CD14-positive monocyte (primary cell): ENCODE measurements around the gene MAST4. TPM values are rescaled to one million over a fixed set of nuclear protein-coding genes. Genes with fewer than 3 reads are reported as not detected.

Experiments used
- DNase-seq, 3 donors: peaks; one replicate each; pipeline ENCODE4 v3.0.0-alpha.2; 2011 to 2022
- H2AFZ ChIP-seq: 2 replicates; pipeline ENCODE4 v1.6.0; 2012; ENCODE audit warnings: mild to moderate bottlenecking, low read depth, low read length, inconsistent platforms; ENCODE audit not compliant: insufficient read depth, poor library complexity, severe bottlenecking
- H3K27ac ChIP-seq, 2 donors: 1 replicate in 1 of 2; 2 replicates in 1 of 2; pipeline ENCODE4 v1.5.1; 2012 to 2013; ENCODE audit warnings: low read length in 2 of 2, control low read depth in 1 of 2, inconsistent platforms in 1 of 2, low read depth in 1 of 2, mild to moderate bottlenecking in 1 of 2
- H3K27me3 ChIP-seq, 2 donors: one replicate each; pipeline versions ENCODE4 v1.6.0 to v1.6.1; 2011 to 2013; ENCODE audit warnings: low read length in 2 of 2; ENCODE audit not compliant: control insufficient read depth in 2 of 2, insufficient read depth in 2 of 2
- H3K36me3 ChIP-seq, 2 donors: replicated peaks in 1 of 2; 1 replicate in 1 of 2; 2 replicates in 1 of 2; pipeline versions ENCODE4 v1.5.1 to v1.6.1; 2012 to 2013; ENCODE audit warnings: low read length in 2 of 2, control low read depth in 1 of 2, inconsistent platforms in 1 of 2, mild to moderate bottlenecking in 1 of 2; ENCODE audit not compliant: insufficient read depth in 2 of 2, control insufficient read depth in 1 of 2
- H3K4me1 ChIP-seq, 2 donors: 1 replicate in 1 of 2; 2 replicates in 1 of 2; pipeline versions ENCODE4 v1.5.1 to v1.6.1; 2012 to 2013; ENCODE audit warnings: low read length in 2 of 2, control low read depth in 1 of 2, inconsistent platforms in 1 of 2, mild to moderate bottlenecking in 1 of 2, moderate library complexity in 1 of 2; ENCODE audit not compliant: insufficient read depth in 2 of 2, control insufficient read depth in 1 of 2
- H3K4me2 ChIP-seq: replicated peaks from 2 replicates; pipeline ENCODE3; 2012; ENCODE audit warnings: low read length, moderate library complexity, mild to moderate bottlenecking; ENCODE audit not compliant: poor library complexity, severe bottlenecking; ENCODE audit errors: extremely low read depth
- H3K4me3 ChIP-seq, 3 experiments: fragments of 200-600 bp in 1 of 3; sonication (generic) in 1 of 3; replicated peaks in 1 of 3; 1 replicate in 2 of 3; 2 replicates in 1 of 3; pipeline ENCODE4 v1.5.1; 2011 to 2013; ENCODE audit warnings: low read length in 3 of 3, mild to moderate bottlenecking in 3 of 3, control low read depth in 2 of 3, low read depth in 2 of 3, inconsistent platforms in 1 of 3, moderate library complexity in 1 of 3
- H3K79me2 ChIP-seq: 2 replicates; pipeline ENCODE4 v1.6.0; 2012; ENCODE audit warnings: mild to moderate bottlenecking, control low read depth, inconsistent platforms, low read length, moderate library complexity; ENCODE audit not compliant: insufficient read depth
- H3K9ac ChIP-seq: 2 replicates; pipeline ENCODE4 v1.6.0; 2017; ENCODE audit warnings: low read length, mild to moderate bottlenecking; ENCODE audit not compliant: insufficient read depth, poor library complexity, severe bottlenecking
- H3K9me3 ChIP-seq, 2 donors: replicated peaks in 1 of 2; 1 replicate in 1 of 2; 2 replicates in 1 of 2; pipeline versions ENCODE4 v1.5.1 to v1.6.1; 2012 to 2013; ENCODE audit warnings: low read length in 2 of 2, control low read depth in 1 of 2; ENCODE audit not compliant: control insufficient read depth in 1 of 2, insufficient read depth in 1 of 2
- H4K20me1 ChIP-seq: 2 replicates; pipeline ENCODE4 v1.6.0; 2012; ENCODE audit warnings: mild to moderate bottlenecking, low read length, control low read depth, moderate library complexity; ENCODE audit not compliant: insufficient read depth
- H3K27ac Mint-ChIP-seq, 7 donors: one replicate each; pipeline ENCODE4 v1.8.0; 2020; ENCODE audit warnings: mild to moderate bottlenecking in 7 of 7, mixed read lengths in 7 of 7, moderate library complexity in 6 of 7, inconsistent platforms in 2 of 7
- H3K27me3 Mint-ChIP-seq, 3 donors: one replicate each; pipeline ENCODE4 v1.8.0; 2021 to 2022; ENCODE audit warnings: low read depth in 3 of 3, mild to moderate bottlenecking in 3 of 3, mixed read lengths in 3 of 3, moderate library complexity in 3 of 3, inconsistent platforms in 1 of 3
- H3K36me3 Mint-ChIP-seq, 2 donors: one replicate each; pipeline ENCODE4 v1.8.0; 2020; ENCODE audit warnings: mixed read lengths in 2 of 2, inconsistent platforms in 1 of 2, mild to moderate bottlenecking in 1 of 2
- H3K4me1 Mint-ChIP-seq: one replicate; pipeline ENCODE4 v1.8.0; 2020; ENCODE audit warnings: mild to moderate bottlenecking, mixed read lengths
- H3K4me3 Mint-ChIP-seq, 2 donors: one replicate each; pipeline ENCODE4 v1.8.0; 2020; ENCODE audit warnings: mild to moderate bottlenecking in 2 of 2, mixed read lengths in 2 of 2, moderate library complexity in 1 of 2
- H3K9me3 Mint-ChIP-seq, 7 donors: one replicate each; pipeline ENCODE4 v1.8.0; 2020 to 2022; ENCODE audit warnings: mixed read lengths in 7 of 7, mild to moderate bottlenecking in 6 of 7, moderate library complexity in 6 of 7, inconsistent platforms in 2 of 7
- CTCF ChIP-seq: fragments of 200-600 bp; IDR thresholded peaks from one replicate; pipeline ENCODE4 v1.8.0; 2022; ENCODE audit warnings: antibody characterized with exemption, mild to moderate bottlenecking
- WGBS: methylation state at CpG from one replicate; pipeline ENCODE4 v1.1.5; 2013; ENCODE audit warnings: missing lambda C conversion rate; ENCODE audit not compliant: insufficient coverage; 5-methylcytosine and 5-hydroxymethylcytosine counted together
- intact Hi-C, 2 donors: fragments of 100-400 bp; cut with micrococcal nuclease; formaldehyde crosslinking; loops; one replicate each; pipeline versions ENCODE4 v1.15.0 to v1.15.1; 2023
- polyA plus RNA-seq, 3 donors: library from polyadenylated mRNA; depleted of rRNA in 1 of 3; unstranded in 2 of 3; stranded (reverse) in 1 of 3; fragments of 300-500 nt in 2 of 3; fragments of >200 nt in 1 of 3; fragmentation: Illumina TruSeq in 2 of 3; gene quantifications; 1 replicate in 2 of 3; 2 replicates in 1 of 3; pipeline ENCODE4 v1.2.3, GENCODE V29; 2012 to 2021

Gene MAST4
- polyA plus RNA-seq, 3 donors, result 0.03 to 0.24 TPM; not detected in 1

DNA sequence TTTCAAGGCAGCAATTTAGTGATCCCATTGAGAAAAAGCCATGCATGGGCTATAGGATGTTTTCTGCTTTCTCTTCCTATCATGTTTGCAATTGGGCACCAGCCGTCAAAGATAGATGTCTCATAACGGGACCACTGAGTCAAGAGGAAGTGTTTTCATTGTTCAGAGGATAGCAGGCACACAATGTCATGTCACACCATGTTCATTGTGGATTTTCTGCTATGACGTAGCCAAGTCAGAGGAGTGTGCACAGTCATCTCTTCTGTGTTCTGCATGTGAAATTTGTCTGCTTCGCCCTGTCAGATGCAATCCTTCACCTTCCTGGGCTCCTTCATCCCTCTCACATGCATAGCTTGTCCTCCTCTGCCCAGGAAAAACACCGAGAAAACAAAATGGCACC is 494.4 kb downstream of the MAST4 start:
- Histone ChIP-seq H3K27me3 (no peaks in the 10 kb centered on the region), H3K9me3 (no peaks in the 10 kb centered on the region), H3K27ac (no peak overlapping the region), H4K20me1 (no peaks in the 10 kb centered on the region), H3K9ac (no peak overlapping the region), H3K36me3 (no peaks in the 10 kb centered on the region), H3K4me3 (no peak overlapping the region), H2AFZ (no peak overlapping the region), H3K79me2 (no peaks in the 10 kb centered on the region), H3K4me1 (peaks cover 0 to 2% of the 10 kb centered on the region in 2 donors), H3K4me2 (no peak overlapping the region)
- Mint-ChIP-seq H3K27me3 (no peaks in the 10 kb centered on the region), H3K36me3 (no peaks in the 10 kb centered on the region), H3K4me1 (peaks cover 12% of the 10 kb centered on the region), H3K9me3 (no peaks in the 10 kb centered on the region), H3K27ac (no peak overlapping the region), H3K4me3 (no peak overlapping the region)
- WGBS, result 100% methylated on average over 2 of the region's 5 CpGs
- TF ChIP-seq CTCF, result no peak
- intact Hi-C loops, result no loop called here
- no peak for DNase-seq

DNA sequence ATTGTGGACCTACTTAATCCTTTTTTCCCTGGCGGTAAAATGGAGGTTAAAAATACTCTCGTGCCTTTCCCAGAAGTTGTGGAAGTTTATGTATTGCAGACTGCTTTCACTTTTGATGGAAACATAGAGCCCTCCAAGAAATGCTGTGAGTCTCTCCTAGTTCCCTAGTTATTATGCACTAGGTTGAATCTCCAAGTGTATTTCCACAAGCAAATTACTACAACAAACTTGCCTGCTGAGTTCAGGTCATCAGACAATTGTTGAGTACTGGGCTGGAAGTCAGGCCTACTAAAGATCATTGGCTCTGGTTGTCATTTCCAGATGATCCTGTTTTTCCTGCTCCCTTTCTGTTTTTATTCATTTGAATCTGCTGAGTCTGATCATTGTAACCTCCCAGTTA is 496.3 kb downstream of the MAST4 start:
- Histone ChIP-seq H3K27me3 (no peaks in the 10 kb centered on the region), H3K9me3 (no peaks in the 10 kb centered on the region), H3K4me3 (no peak overlapping the region), H3K36me3 (no peaks in the 10 kb centered on the region), H3K9ac (no peak overlapping the region), H4K20me1 (no peaks in the 10 kb centered on the region), H3K79me2 (no peaks in the 10 kb centered on the region), H3K4me1 (peaks cover 0 to 2% of the 10 kb centered on the region in 2 donors), H2AFZ (peak overlapping the region; percentile 15), H3K27ac (no peak overlapping the region), H3K4me2 (no peak overlapping the region)
- WGBS, result no CpG with 5 or more reads among the region's 2 CpGs
- Mint-ChIP-seq H3K27me3 (no peaks in the 10 kb centered on the region), H3K4me3 (no peak overlapping the region), H3K4me1 (peaks cover 14% of the 10 kb centered on the region), H3K36me3 (no peaks in the 10 kb centered on the region), H3K27ac (no peak overlapping the region), H3K9me3 (no peaks in the 10 kb centered on the region)
- intact Hi-C loops, result no loop called here
- no peak for DNase-seq
- no peak for TF ChIP-seq CTCF
